AG09309 (cell line): ENCODE measurements around the gene GPR152.

Source experiments
- DNase-seq: peaks from one replicate; pipeline ENCODE4 v3.0.0-alpha.2; 2010; ENCODE audit warnings: low read depth
- H3K4me3 ChIP-seq: 2 replicates; pipeline ENCODE4 v1.5.1; 2011; ENCODE audit warnings: mild to moderate bottlenecking, low read depth, low read length, moderate library complexity; ENCODE audit not compliant: control insufficient read depth
- CTCF ChIP-seq: IDR thresholded peaks from 2 replicates; pipeline ENCODE4 v1.5.1; 2011; ENCODE audit warnings: mild to moderate bottlenecking, low read depth, low read length, inconsistent platforms; ENCODE audit not compliant: insufficient read depth, control insufficient read depth; ENCODE audit errors: missing control alignments

The GPR152 gene

GRCh38 chr11:67463186-67463585 lies 10.7 kb upstream of the GPR152 start:
- H3K4me3 ChIP-seq, result no peak overlapping the region
- no peak for TF ChIP-seq CTCF
- DNase-seq, result no peak

DNA sequence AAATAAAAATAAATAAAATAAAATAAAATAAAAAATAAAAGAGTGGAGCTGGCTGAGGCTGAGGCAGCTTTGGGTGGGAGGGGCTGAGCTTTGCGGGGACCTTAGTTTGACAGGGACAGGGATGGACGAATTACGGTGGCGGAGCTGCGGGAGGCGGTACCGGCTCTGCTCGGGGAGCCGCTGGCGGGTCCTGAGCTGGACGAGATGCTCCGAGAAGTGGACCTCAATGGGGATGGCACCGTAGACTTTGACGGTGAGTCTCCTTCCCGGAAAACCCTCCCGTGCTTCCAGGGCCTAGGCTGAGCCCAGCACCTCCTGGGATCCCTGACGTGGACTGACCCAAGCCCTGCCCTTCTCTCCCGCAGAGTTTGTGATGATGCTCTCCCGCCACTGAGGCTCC lies 5.7 kb upstream of the GPR152 start:
- DNase-seq, result no peak
- TF ChIP-seq CTCF, result no peak
- H3K4me3 ChIP-seq, result no peak overlapping the region

GRCh38 chr11:67457453-67457852 lies 4.9 kb upstream of the GPR152 start:
- TF ChIP-seq CTCF, result no peak
- H3K4me3 ChIP-seq, result no peak overlapping the region
- DNase-seq, result no peak

DNA sequence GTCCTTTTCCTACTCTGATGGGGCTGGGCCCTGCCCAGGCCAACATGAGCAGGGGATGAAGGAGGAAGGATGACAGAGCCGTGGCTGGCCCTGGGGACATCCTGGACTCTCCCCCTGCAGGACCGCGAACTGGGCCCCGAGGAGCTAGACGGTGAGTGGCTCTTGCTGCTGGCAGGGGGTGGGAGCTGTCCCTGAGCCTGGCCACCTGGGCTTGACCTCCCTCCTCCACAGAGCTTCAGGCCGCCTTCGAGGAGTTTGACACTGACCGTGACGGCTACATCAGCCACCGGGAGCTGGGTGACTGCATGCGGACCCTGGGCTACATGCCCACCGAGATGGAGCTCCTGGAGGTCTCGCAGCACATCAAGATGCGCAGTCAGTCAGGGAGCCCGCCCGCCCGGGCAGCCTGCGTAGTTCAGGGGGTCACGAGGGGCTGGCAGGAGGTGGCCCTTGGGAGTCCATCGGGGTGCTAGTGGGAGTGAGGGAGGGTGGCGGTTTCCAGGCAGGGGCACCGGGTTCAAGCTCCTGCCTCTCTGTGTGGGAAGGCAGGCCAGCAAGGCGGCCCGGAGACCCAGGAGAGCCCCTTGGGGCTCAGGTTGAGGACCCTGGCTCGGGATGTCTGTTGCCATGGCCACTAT lies 3.7 kb upstream of the GPR152 start:
- H3K4me3 ChIP-seq, result no peak overlapping the region
- no peak for DNase-seq
- TF ChIP-seq CTCF, result no peak

- TF ChIP-seq CTCF, result no peak
- no peak for DNase-seq
- no peak within 1 kb of the TSS for H3K4me3 ChIP-seq
Observed at GRCh38 chr11:67455054-67455453, 2.5 kb upstream of the GPR152 start, which contains the start of gene CABP4. Gene CABP4, plus strand, starts transcription at chr11:67455354. Its CDS starts 70 bp downstream, at chr11:67455424.

GRCh38 chr11:67453816-67454732 lies 1.5 kb upstream of the GPR152 start:
- DNase-seq, result no peak
- no peak overlapping the region for H3K4me3 ChIP-seq

More at GRCh38 chr11:67453816-67454732, 1.5 kb upstream of the GPR152 start:
- no peak for TF ChIP-seq CTCF
